HepG2 (cell line): ENCODE data around the gene CAMSAP2. TPM values are rescaled to one million over a fixed set of nuclear protein-coding genes. Genes with fewer than 3 reads are reported as not detected.
A peak's percentile ranks its signal among the peaks of the same experiment; 100 is the strongest.

Source experiments
- DNMT3B ChIP-seq: conservative IDR thresholded peaks from 2 replicates; pipeline ENCODE4 v1.6.1; 2016; ENCODE audit warnings: missing biosample characterization, control low read depth
- EHMT2 ChIP-seq: fragments of 200-600 bp; sonication (generic); IDR thresholded peaks from 2 replicates; pipeline ENCODE4 v1.7.0; 2017; ENCODE audit warnings: antibody characterized with exemption, low read depth, low read length, borderline replicate concordance
- ERF ChIP-seq: IDR thresholded peaks from 2 replicates; pipeline ENCODE4 v1.6.1; 2018; ENCODE audit warnings: missing biosample characterization, missing genetic modification reagents
- FOXM1 ChIP-seq: sonication (generic); formaldehyde crosslinking; IDR thresholded peaks from 2 replicates; pipeline ENCODE4 v1.5.0; 2020; ENCODE audit warnings: missing genetic modification reagents
- GATA4 ChIP-seq: sonication (generic); IDR thresholded peaks from 2 replicates; pipeline ENCODE4 v1.6.1; 2016; ENCODE audit warnings: antibody characterized with exemption, low read depth, borderline replicate concordance
- MBNL3 ChIP-seq: fragments of 250-450 bp; sonication (Bioruptor Pico); conservative IDR thresholded peaks from 2 replicates; pipeline ENCODE4 v1.8.0; 2022; ENCODE audit warnings: mild to moderate bottlenecking, inconsistent platforms
- MTF2 ChIP-seq: sonication (generic); formaldehyde crosslinking; IDR thresholded peaks from 2 replicates; pipeline ENCODE4 v1.5.0; 2020; ENCODE audit warnings: missing genetic modification reagents, borderline replicate concordance
- PAF1 ChIP-seq: IDR thresholded peaks from 2 replicates; pipeline ENCODE4 v1.6.1; 2016; ENCODE audit warnings: missing genetic modification reagents, missing compliant biosample characterization
- PCBP1 ChIP-seq: fragments of 200-400 bp; formaldehyde crosslinking; IDR thresholded peaks from 2 replicates; pipeline ENCODE4 v1.6.1; 2017; ENCODE audit warnings: mild to moderate bottlenecking, low read depth, low read length, borderline replicate concordance
- PRPF4 ChIP-seq: fragments of 200-400 bp; formaldehyde crosslinking; IDR thresholded peaks from 2 replicates; pipeline ENCODE4 v1.6.1; 2016; ENCODE audit warnings: low read length, low read depth; ENCODE audit not compliant: poor library complexity, severe bottlenecking
- RARA ChIP-seq: IDR thresholded peaks from 2 replicates; pipeline ENCODE4 v1.6.1; 2016; ENCODE audit warnings: missing genetic modification reagents, missing compliant biosample characterization
- RBFOX2 ChIP-seq: fragments of 200-400 bp; formaldehyde crosslinking; IDR thresholded peaks from 2 replicates; pipeline ENCODE4 v1.6.1; 2017; ENCODE audit warnings: low read depth, mild to moderate bottlenecking, low read length
- THAP11 ChIP-seq: IDR thresholded peaks from 2 replicates; pipeline ENCODE4 v1.6.1; 2016; ENCODE audit warnings: missing biosample characterization, missing genetic modification reagents
- ZNF275 ChIP-seq: sonication (generic); formaldehyde crosslinking; IDR thresholded peaks from 2 replicates; pipeline ENCODE4 v1.8.0; 2022; ENCODE audit warnings: missing genetic modification reagents, mild to moderate bottlenecking, inconsistent platforms, borderline replicate concordance
- ZNF660 ChIP-seq: sonication (generic); formaldehyde crosslinking; IDR thresholded peaks from 2 replicates; pipeline ENCODE4 v1.5.1; 2020; ENCODE audit warnings: mild to moderate bottlenecking, low read depth, missing genetic modification reagents, borderline replicate concordance
- ZNF737 ChIP-seq: sonication (generic); formaldehyde crosslinking; IDR thresholded peaks from 2 replicates; pipeline ENCODE4 v1.5.0; 2020; ENCODE audit warnings: missing genetic modification reagents, mild to moderate bottlenecking, borderline replicate concordance
- polyA plus RNA-seq, 8 experiments: library from polyadenylated mRNA; depleted of rRNA in 3 of 8; stranded (reverse) in 7 of 8; unstranded in 1 of 8; fragments of >200 nt; fragmentation: Illumina TruSeq in 4 of 8; extraction: Trizol in 4 of 8; gene quantifications; 2 replicates each; pipeline versions ENCODE4 v1.2.1 to v1.2.3, GENCODE V29; 2011 to 2016; ENCODE audit warnings: low read depth in 4 of 8, missing spikeins in 1 of 8, mixed read lengths in 1 of 8; ENCODE audit not compliant: insufficient read depth in 1 of 8
- total RNA-seq, 5 experiments: library from RNA; depleted of rRNA; stranded (reverse); fragments of >200 nt; fragmentation: Illumina TruSeq; extraction: Trizol; gene quantifications; 2 replicates each; pipeline ENCODE4 v1.2.3, GENCODE V29; 2016; ENCODE audit warnings: low read depth in 1 of 5
- TF ChIP-seq, protein P1 (sequence below): sonication (generic); formaldehyde crosslinking; IDR thresholded peaks from 2 replicates; pipeline ENCODE4 v1.5.0; 2020; ENCODE audit warnings: mild to moderate bottlenecking, missing genetic modification reagents
- TF ChIP-seq, protein P2 (sequence below): sonication (generic); formaldehyde crosslinking; IDR thresholded peaks from 2 replicates; pipeline ENCODE4 v1.4.0; 2020; ENCODE audit warnings: missing genetic modification reagents, mild to moderate bottlenecking, borderline replicate concordance

The CAMSAP2 gene
- total and polyA plus RNA-seq, 2 of the 13 experiments (the other 11 are each of a cell fraction or from before 2014, with no cell fraction given), result 3.4 to 8.2 TPM

GRCh38 chr1:200890818-200891773 lies 152.4 kb downstream of the CAMSAP2 start (continued):
- TF ChIP-seq ZNF275 (CRISPR knock-in tag) (no peak; the same call in 1 of the 2 replicates), MBNL3 (no peak), ERF (CRISPR knock-in tag) (peak; percentile 22; the same call in 1 of the 2 replicates), EHMT2 (no peak), ZNF660 (no peak), FOXM1 (CRISPR knock-in tag) (no peak), PCBP1 (0 out of 2 replicates have a peak, but pooled peaks have one; percentile 56), RARA (CRISPR knock-in tag) (no peak), MTF2 (CRISPR knock-in tag) (no peak), RBFOX2 (peak; percentile 84), PRPF4 (no peak), DNMT3B (CRISPR knock-in tag) (no peak; the same call in 1 of the 2 replicates), GATA4 (no peak), PAF1 (CRISPR knock-in tag) (no peak), ZNF737 (CRISPR knock-in tag) (no peak), THAP11 (CRISPR knock-in tag) (no peak; the same call in 1 of the 2 replicates)
- TF ChIP-seq, protein P1, sequence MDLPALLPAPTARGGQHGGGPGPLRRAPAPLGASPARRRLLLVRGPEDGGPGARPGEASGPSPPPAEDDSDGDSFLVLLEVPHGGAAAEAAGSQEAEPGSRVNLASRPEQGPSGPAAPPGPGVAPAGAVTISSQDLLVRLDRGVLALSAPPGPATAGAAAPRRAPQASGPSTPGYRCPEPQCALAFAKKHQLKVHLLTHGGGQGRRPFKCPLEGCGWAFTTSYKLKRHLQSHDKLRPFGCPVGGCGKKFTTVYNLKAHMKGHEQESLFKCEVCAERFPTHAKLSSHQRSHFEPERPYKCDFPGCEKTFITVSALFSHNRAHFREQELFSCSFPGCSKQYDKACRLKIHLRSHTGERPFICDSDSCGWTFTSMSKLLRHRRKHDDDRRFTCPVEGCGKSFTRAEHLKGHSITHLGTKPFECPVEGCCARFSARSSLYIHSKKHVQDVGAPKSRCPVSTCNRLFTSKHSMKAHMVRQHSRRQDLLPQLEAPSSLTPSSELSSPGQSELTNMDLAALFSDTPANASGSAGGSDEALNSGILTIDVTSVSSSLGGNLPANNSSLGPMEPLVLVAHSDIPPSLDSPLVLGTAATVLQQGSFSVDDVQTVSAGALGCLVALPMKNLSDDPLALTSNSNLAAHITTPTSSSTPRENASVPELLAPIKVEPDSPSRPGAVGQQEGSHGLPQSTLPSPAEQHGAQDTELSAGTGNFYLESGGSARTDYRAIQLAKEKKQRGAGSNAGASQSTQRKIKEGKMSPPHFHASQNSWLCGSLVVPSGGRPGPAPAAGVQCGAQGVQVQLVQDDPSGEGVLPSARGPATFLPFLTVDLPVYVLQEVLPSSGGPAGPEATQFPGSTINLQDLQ (CRISPR knock-in tag), result no peak
- TF ChIP-seq, protein P2, sequence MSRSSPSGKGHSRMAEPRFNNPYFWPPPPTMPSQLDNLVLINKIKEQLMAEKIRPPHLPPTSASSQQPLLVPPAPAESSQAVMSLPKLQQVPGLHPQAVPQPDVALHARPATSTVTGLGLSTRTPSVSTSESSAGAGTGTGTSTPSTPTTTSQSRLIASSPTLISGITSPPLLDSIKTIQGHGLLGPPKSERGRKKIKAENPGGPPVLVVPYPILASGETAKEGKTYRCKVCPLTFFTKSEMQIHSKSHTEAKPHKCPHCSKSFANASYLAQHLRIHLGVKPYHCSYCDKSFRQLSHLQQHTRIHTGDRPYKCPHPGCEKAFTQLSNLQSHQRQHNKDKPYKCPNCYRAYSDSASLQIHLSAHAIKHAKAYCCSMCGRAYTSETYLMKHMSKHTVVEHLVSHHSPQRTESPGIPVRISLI (CRISPR knock-in tag), result no peak
